Effector CD8-positive, alpha-beta T cell (primary cell): Measurements from ENCODE around the gene RBMS3.
"Not testable (repeated sequence)": the region's sequence is repeated elsewhere in the genome, so short reads cannot be mapped to it uniquely, and the experiment has no call there.

Experiments
- DNase-seq: peaks from one replicate; lab custom pipeline; 2025; lab: John Stamatoyannopoulos, UW

Gene RBMS3

DNA sequence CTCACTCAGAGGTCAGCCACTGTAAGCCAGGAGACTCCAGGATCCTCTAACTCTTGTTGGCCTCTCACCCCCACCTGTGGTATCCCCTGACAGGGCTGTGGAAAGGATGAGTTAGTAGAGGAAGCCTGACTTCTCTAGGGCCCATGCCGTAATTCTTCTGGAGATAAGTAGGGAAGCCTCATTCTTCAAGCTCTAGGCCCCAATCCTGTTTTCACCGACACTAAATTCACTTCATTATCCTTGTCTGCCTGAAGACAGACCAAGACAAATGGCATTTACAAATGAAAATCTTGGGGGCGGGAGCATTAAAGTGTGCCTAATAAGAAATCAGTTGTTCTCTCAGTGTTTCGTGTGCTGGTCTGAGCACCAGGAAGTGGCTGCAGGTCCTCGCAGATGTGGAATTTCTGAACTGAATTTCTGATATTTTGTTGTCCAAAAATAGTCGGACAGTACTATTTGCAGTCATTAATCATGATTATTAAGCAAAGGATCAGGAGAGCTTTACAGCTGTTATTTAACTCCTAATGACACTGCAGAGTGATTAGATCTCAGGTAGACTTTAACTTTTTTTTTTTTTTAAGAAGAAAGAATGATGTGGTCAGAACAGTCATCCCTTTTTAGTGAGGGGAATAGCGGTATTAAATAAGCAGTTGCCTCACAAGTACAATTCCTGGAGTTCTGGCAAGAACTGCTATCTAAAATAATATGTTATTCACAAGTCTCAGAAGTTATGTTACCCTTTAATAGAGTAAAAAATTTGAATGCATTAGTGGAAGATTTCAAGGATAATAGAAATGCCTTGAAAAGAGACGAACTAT, 58.4 kb downstream of the RBMS3 start:
- DNase-seq, result no peak

- DNase-seq, result no peak
These were observed 63.3 kb downstream of the RBMS3 start for GRCh38 chr3:29344154-29344553.

- DNase-seq, result no peak
These were observed 64.1 kb downstream of the RBMS3 start for GRCh38 chr3:29344935-29345334.

- no peak for DNase-seq
These were observed 64.8 kb downstream of the RBMS3 start for GRCh38 chr3:29345516-29346300.

DNA sequence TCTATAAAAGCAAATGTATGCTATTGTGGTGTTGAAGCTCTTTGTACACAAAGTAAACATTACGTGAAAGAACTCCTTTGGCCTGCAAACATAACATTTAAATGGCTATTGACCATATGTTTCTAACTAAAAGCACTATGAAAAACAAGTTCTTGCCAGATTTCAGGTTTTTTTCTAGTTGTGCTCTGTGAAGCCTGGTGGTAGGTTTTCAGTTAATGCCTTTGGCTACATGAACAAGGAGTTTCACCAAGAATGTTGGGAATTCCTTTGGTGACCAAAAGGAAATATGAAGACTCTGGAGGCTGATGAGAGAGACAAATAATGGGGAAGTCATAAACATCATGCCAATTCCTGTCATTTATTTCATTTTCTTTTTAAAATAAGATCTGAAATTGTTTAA, 66.0 kb downstream of the RBMS3 start:
- no peak for DNase-seq

GRCh38 chr3:29347412-29347811, 66.5 kb downstream of the RBMS3 start:
- DNase-seq, result no peak

- DNase-seq, result no peak
These were observed 67.4 kb downstream of the RBMS3 start for GRCh38 chr3:29348316-29348715.

DNA sequence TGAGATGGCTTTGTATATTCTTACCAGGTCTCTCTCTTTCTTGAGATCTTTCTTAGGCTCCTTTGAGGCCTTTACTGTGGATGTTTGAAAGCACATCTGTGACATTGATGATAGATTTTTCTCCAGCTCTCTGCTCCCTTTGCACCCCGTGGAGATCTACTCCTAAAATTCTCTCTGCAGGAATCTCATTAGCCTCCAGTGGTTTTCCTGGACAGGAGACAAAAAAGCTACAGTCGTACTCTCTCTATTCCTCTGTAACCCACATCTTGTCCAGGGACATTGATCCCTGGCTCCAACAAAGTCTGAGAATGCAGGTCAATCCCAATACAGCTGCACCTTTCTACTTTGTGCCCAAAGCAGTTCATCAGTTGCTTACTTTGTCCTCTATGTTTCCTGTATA, 68.2 kb downstream of the RBMS3 start:
- no peak for DNase-seq

GRCh38 chr3:29353807-29354206, 72.9 kb downstream of the RBMS3 start:
- no peak for DNase-seq

- DNase-seq, result no peak
These were observed 74.0 kb downstream of the RBMS3 start for GRCh38 chr3:29354894-29355293.

DNA sequence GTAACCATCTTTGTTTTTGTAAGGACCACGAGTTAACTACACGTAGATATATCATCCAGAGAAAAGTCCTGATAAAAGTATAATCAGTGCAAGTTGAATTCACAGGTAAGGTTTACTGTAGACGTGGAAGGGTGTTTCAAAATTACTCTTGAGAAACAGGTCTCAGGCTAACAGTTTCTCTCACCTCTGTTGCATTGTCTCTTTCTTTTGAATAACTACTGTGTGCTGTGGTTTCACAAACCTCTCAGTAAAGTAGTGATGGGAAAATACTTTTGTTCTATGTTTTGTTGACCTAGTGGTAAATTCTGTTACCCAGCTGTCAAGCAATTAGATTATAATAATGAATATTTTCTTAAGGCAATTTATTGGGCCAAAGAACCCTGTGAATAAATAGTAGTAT, 75.2 kb downstream of the RBMS3 start:
- DNase-seq, result no peak

- DNase-seq, result not testable (repeated sequence)
These were observed 79.4 kb downstream of the RBMS3 start for GRCh38 chr3:29360289-29360688.

- no peak for DNase-seq
These were observed 82.2 kb downstream of the RBMS3 start for GRCh38 chr3:29363110-29363509.

GRCh38 chr3:29370021-29370420, 89.2 kb downstream of the RBMS3 start:
- no peak for DNase-seq

GRCh38 chr3:29370476-29371420, 89.9 kb downstream of the RBMS3 start:
- no peak for DNase-seq

GRCh38 chr3:29373131-29373680, 92.3 kb downstream of the RBMS3 start:
- DNase-seq, result no peak

DNA sequence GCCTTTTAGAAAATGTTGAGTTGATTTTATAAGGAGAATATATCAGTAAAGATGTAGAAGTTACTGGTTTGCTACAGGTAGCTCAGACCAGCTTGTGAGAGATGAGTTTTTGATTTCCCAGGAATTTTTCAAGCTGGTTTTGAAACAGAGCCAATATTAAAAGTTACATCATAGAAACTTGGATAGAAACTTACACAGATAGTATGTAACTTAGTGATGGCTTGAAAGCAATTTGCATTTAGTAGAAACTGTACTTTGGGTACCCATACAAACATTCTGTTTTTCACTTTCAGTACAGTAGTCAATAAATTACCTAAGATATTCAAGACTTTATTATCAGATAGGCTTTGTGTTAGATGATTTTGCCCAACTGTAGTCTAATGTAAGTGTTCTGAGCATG, 93.4 kb downstream of the RBMS3 start:
- no peak for DNase-seq

GRCh38 chr3:29379097-29379496, 98.2 kb downstream of the RBMS3 start:
- no peak for DNase-seq

DNA sequence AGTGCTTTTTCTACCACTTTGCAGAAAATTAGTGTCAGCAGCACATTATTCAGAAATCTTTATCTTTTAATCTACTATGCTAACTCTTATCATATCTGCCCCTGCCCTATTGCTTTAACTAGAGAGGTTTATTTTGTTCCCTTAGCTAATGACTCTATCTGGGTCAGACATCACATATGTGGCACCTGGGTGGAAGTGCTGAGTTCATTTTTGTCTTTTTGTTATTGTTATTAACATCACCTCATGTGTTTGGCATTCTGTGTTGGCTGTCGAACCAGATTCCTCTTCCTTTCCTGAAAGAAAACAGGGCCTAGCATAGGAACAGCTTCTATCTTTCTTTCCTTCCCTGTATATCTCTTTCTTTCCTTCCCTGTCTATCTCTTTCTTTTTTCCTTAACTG, 100.7 kb downstream of the RBMS3 start:
- DNase-seq, result no peak

DNA sequence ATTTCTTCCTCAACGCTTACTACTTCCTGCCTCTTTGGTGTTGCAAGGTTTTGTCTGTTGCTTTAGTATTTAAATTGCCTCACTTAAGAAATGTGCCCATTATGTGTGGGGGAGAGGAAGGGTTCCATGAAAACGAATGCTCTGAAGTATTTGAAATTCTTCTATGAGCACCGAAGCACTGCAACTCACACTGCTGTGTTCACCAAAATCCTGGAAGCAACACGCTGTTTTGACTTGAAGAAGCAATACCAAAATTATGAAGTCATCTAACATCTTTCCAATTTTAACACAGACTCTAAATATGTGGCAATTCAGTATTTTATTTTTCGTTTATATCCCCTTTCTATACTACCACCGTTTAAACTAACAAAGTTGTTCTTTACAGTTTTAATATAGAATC, 101.5 kb downstream of the RBMS3 start:
- no peak for DNase-seq

- DNase-seq, result no peak
These were observed 102.0 kb downstream of the RBMS3 start for GRCh38 chr3:29382845-29383244.

- DNase-seq, result no peak
These were observed 103.8 kb downstream of the RBMS3 start for GRCh38 chr3:29384640-29385039.
